K562 (cell line): ENCODE data around the gene SMU1. TPM values are rescaled to one million over a fixed set of nuclear protein-coding genes. Genes with fewer than 3 reads are reported as not detected.
A peak's percentile ranks its signal among the peaks of the same experiment; 100 is the strongest.

Experiments used
- ATAC-seq: fragments of 200-7000 bp; cut with Tn5 transposase; 3 replicates; pipeline ENCODE4 v1.9.1; 2020; ENCODE audit warnings: moderate library complexity
- BruUV-seq: library from RNA; stranded (reverse); fragments of 400-500 nt; replicated peaks from 2 replicates; lab custom pipeline; 2021; lab: Mats Ljungman, UMichigan
- CTCF ChIA-PET: fragments of 300-600 bp; formaldehyde crosslinking; extraction: SDS; loops from one replicate; lab custom pipeline; 2021; ENCODE audit warnings: low intra/inter-chr PET ratio; lab: Yijun Ruan, JAX
- POLR2A ChIA-PET: fragments of 300-600, 350-650 bp; sonication (Branson Sonifier 250); formaldehyde crosslinking; extraction: SDS; loops from one replicate; lab custom pipeline; 2021; ENCODE audit warnings: antibody characterized with exemption, inconsistent platforms; lab: Yijun Ruan, JAX
- DNase-seq, 4 experiments: peaks; one replicate each; pipeline versions ENCODE4 v3.0.0 to v3.0.0-alpha.2; 2011 to 2018; ENCODE audit warnings: low spot score in 3 of 4, mixed read lengths in 3 of 4; ENCODE audit errors: extremely low read depth in 1 of 4
- FAIRE-seq: peaks from 2 replicates; lab custom pipeline; 2011; peaks lifted over from hg19 to GRCh38; lab: Jason Lieb, UNC
- H2AFZ ChIP-seq: 2 replicates; pipeline ENCODE4 v1.6.0; 2011; ENCODE audit warnings: low read depth, low read length, control low read depth, inconsistent platforms
- H3K27ac ChIP-seq: fragments of 200-600 bp; 3 replicates; pipeline ENCODE4 v1.8.0; 2011; ENCODE audit warnings: low read depth, mild to moderate bottlenecking, control low read depth, inconsistent platforms, low read length, moderate library complexity, mixed read lengths; ENCODE audit errors: extremely low read depth
- H3K27me3 ChIP-seq, 2 experiments: fragments of 300-600 bp in 1 of 2; 2 replicates in 1 of 2; 3 replicates in 1 of 2; pipeline versions ENCODE4 v1.6.0 to v1.8.0; 2011; ENCODE audit warnings: inconsistent platforms in 2 of 2, low read length in 2 of 2, mild to moderate bottlenecking in 1 of 2, mixed read lengths in 1 of 2, moderate library complexity in 1 of 2; ENCODE audit not compliant: control insufficient read depth in 2 of 2, insufficient read depth in 2 of 2
- H3K36me3 ChIP-seq: fragments of 300-600 bp; 3 replicates; pipeline ENCODE4 v1.8.0; 2011; ENCODE audit warnings: mild to moderate bottlenecking, low read length, inconsistent platforms; ENCODE audit not compliant: control insufficient read depth, insufficient read depth
- H3K4me1 ChIP-seq, 2 experiments: fragments of 200-600 bp in 1 of 2; replicated peaks in 1 of 2; 2 replicates in 1 of 2; 3 replicates in 1 of 2; pipeline versions ENCODE4 v1.5.1 to v1.8.0; 2011; ENCODE audit warnings: inconsistent platforms in 2 of 2, low read length in 2 of 2, mild to moderate bottlenecking in 1 of 2, mixed read lengths in 1 of 2, moderate library complexity in 1 of 2; ENCODE audit not compliant: control insufficient read depth in 2 of 2, insufficient read depth in 2 of 2
- H3K4me2 ChIP-seq: 2 replicates; pipeline ENCODE4 v1.6.1; 2011; ENCODE audit warnings: low read length, control low read depth, inconsistent platforms, mixed read lengths; ENCODE audit not compliant: insufficient read depth
- H3K4me3 ChIP-seq: fragments of 200-600 bp; sonication (generic), shearing (Covaris generic); 2 replicates; pipeline ENCODE4 v1.5.1; 2016; ENCODE audit warnings: control low read depth, inconsistent platforms
- H3K79me2 ChIP-seq: fragments of 200-600 bp; 3 replicates; pipeline ENCODE4 v1.8.0; 2011; ENCODE audit warnings: low read length, inconsistent platforms; ENCODE audit not compliant: control insufficient read depth, insufficient read depth
- H3K9ac ChIP-seq, 2 experiments: 2 replicates each; pipeline versions ENCODE4 v1.6.0 to v1.6.1; 2011; ENCODE audit warnings: low read depth in 2 of 2, low read length in 2 of 2, control low read depth in 1 of 2, inconsistent platforms in 1 of 2, mild to moderate bottlenecking in 1 of 2, mixed read lengths in 1 of 2; ENCODE audit not compliant: insufficient read depth in 1 of 2
- H3K9me1 ChIP-seq: one replicate; pipeline ENCODE4 v1.6.0; 2011; ENCODE audit warnings: inconsistent platforms, mild to moderate bottlenecking, low read length, moderate library complexity; ENCODE audit not compliant: control insufficient read depth, insufficient read depth
- H3K9me3 ChIP-seq: replicated peaks from 2 replicates; pipeline ENCODE4 v1.5.1; 2011; ENCODE audit warnings: low read depth, low read length, inconsistent platforms; ENCODE audit not compliant: control insufficient read depth, insufficient read depth
- H4K20me1 ChIP-seq: replicated peaks from 2 replicates; pipeline ENCODE4 v1.6.1; 2011; ENCODE audit warnings: low read length, inconsistent platforms, mixed read lengths; ENCODE audit not compliant: control insufficient read depth, insufficient read depth
- MBD1 ChIP-seq: fragments of 250-450 bp; sonication (Bioruptor Pico); IDR thresholded peaks from 2 replicates; pipeline ENCODE4 v1.8.0; 2022; ENCODE audit warnings: inconsistent platforms
- MCM3 ChIP-seq: fragments of 450-650 bp; IDR thresholded peaks from 2 replicates; pipeline ENCODE4 v1.6.1; 2016
- NELFE ChIP-seq: IDR thresholded peaks from 2 replicates; pipeline ENCODE4 v1.6.1; 2011; ENCODE audit warnings: mild to moderate bottlenecking; ENCODE audit not compliant: insufficient read depth, insufficient read length
- NFRKB ChIP-seq: fragments of 450-650 bp; IDR thresholded peaks from 2 replicates; pipeline ENCODE4 v1.6.1; 2016; ENCODE audit warnings: low read depth
- PCBP1 ChIP-seq: fragments of 200-400 bp; formaldehyde crosslinking; IDR thresholded peaks from 2 replicates; pipeline ENCODE4 v1.6.1; 2018; ENCODE audit warnings: mild to moderate bottlenecking, low read depth, low read length; ENCODE audit not compliant: poor library complexity, severe bottlenecking
- TAF15 ChIP-seq: fragments of 200-400 bp; formaldehyde crosslinking; IDR thresholded peaks from 2 replicates; pipeline ENCODE4 v1.6.1; 2017; ENCODE audit warnings: mild to moderate bottlenecking, low read depth, low read length, moderate library complexity
- ZBED1 ChIP-seq: IDR thresholded peaks from 2 replicates; pipeline ENCODE4 v1.6.1; 2014
- ZC3H11A ChIP-seq: IDR thresholded peaks from 2 replicates; pipeline ENCODE4 v1.6.1; 2012; ENCODE audit warnings: low read depth, low read length, improper control_type of control experiment
- ZKSCAN1 ChIP-seq: fragments of 150-350 bp; IDR thresholded peaks from 2 replicates; pipeline ENCODE4 v1.6.1; 2016; ENCODE audit warnings: low read depth, low read length
- ZNF212 ChIP-seq: fragments of 450-650 bp; formaldehyde crosslinking; IDR thresholded peaks from 2 replicates; pipeline ENCODE4 v1.4.0; 2020; ENCODE audit warnings: mild to moderate bottlenecking
- ZNF668 ChIP-seq: fragments of 250-450 bp; sonication (Bioruptor Pico); IDR thresholded peaks from 2 replicates; pipeline ENCODE4 v1.8.0; 2022; ENCODE audit warnings: mild to moderate bottlenecking, inconsistent platforms
- ZZZ3 ChIP-seq: fragments of 450-650 bp; IDR thresholded peaks from 2 replicates; pipeline ENCODE4 v1.6.1; 2016; ENCODE audit warnings: antibody characterized with exemption, mild to moderate bottlenecking, moderate library complexity
- WGBS: fragments of 100-300 bp; shearing (Covaris generic); methylation state at CpG from one replicate; pipeline ENCODE4 v1.1.6; 2016; ENCODE audit warnings: low coverage, mixed read lengths; ENCODE audit not compliant: insufficient coverage; ENCODE audit errors: missing lambda C conversion rate; 5-methylcytosine and 5-hydroxymethylcytosine counted together
- in situ Hi-C: fragments of 300-500 bp; cut with MboI; formaldehyde crosslinking; loops from 4 replicates; pipeline ENCODE4 v1.15.0; 2018; ENCODE audit warnings: inconsistent platforms, mixed read lengths
- intact Hi-C: fragments of 100-400 bp; cut with micrococcal nuclease; formaldehyde crosslinking; loops from 2 replicates; pipeline ENCODE4 v1.14.2; 2022
- polyA plus RNA-seq, 8 experiments: library from polyadenylated mRNA; depleted of rRNA in 4 of 8; stranded (reverse) in 5 of 8; unstranded in 3 of 8; fragments of >200 nt; fragmentation: Nextera tagmentation in 2 of 8; fragmentation: Illumina TruSeq in 1 of 8; extraction: Ambion mirVana in 2 of 8; extraction: Trizol in 1 of 8; gene quantifications; 2 replicates each; pipeline versions ENCODE4 v1.2.1 to v1.2.3, GENCODE V29; 2011 to 2014; ENCODE audit warnings: inconsistent platforms in 1 of 8, missing spikeins in 1 of 8
- total RNA-seq, 7 experiments: library from RNA; depleted of rRNA in 6 of 7; stranded (reverse); fragments of >200 nt in 6 of 7; fragmentation: Illumina TruSeq in 2 of 7; extraction: Trizol in 2 of 7; gene quantifications; 2 replicates each; pipeline versions ENCODE4 v1.2.1 to v1.2.3, GENCODE V29; 2011 to 2021; ENCODE audit warnings: low replicate concordance in 1 of 7
- TF ChIP-seq, protein P1 (sequence below): IDR thresholded peaks from 2 replicates; pipeline ENCODE4 v1.6.1; 2011; ENCODE audit not compliant: insufficient read length; ENCODE audit errors: extremely low read depth
- TF ChIP-seq, protein P2 (sequence below), 2 experiments: fragments of 250-450 bp in 1 of 2; fragments of 450-650 bp in 1 of 2; sonication (Bioruptor Pico) in 1 of 2; IDR thresholded peaks; 2 replicates each; pipeline versions ENCODE4 v1.6.1 to v1.8.0; 2016 to 2021; ENCODE audit warnings: mild to moderate bottlenecking in 2 of 2, moderate library complexity in 2 of 2, missing compliant biosample characterization in 1 of 2, missing genetic modification characterization in 1 of 2
- TF ChIP-seq, protein P3 (sequence below): fragments of 250-450 bp; sonication (Bioruptor Pico); IDR thresholded peaks from 2 replicates; pipeline ENCODE4 v1.5.1; 2021; ENCODE audit warnings: mild to moderate bottlenecking

SMU1 gene
- total and polyA plus RNA-seq, 9 of the 15 experiments (the other 6 are each of a cell fraction or from before 2014, with no cell fraction given), result 13.2 to 33.4 (median 20.7) TPM

- 100% methylated on average over 1 of the region's 1 CpG for WGBS
These were observed 7.5 kb downstream of the SMU1 start for GRCh38 chr9:33068991-33069390.

More at GRCh38 chr9:33068991-33069390, 7.5 kb downstream of the SMU1 start:
- ChIA-PET CTCF (no interaction called here), POLR2A (no interaction called here)
- no peak overlapping the region for H3K4me2 ChIP-seq
- DNase-seq (no peak), FAIRE-seq (no peak), ATAC-seq (no peak)
- H3K4me1 ChIP-seq, result no peaks in the 10 kb centered on the region
- no peaks in the 10 kb centered on the region for H3K9me1 ChIP-seq
- no peaks in the 10 kb centered on the region for H3K9me3 ChIP-seq
- H3K36me3 ChIP-seq, result peaks cover 76% of the 10 kb centered on the region
- TSS peak; percentile 3 for BruUV-seq
- H3K4me3 ChIP-seq, result no peak overlapping the region
- no peak overlapping the region for H3K27ac ChIP-seq
- H3K9ac ChIP-seq, result no peak overlapping the region
- H3K27me3 ChIP-seq, result no peaks in the 10 kb centered on the region
- TF ChIP-seq ZC3H11A, result no peak
- no peak for TF ChIP-seq PCBP1
- TF ChIP-seq ZKSCAN1, result no peak
- TF ChIP-seq, protein P1, sequence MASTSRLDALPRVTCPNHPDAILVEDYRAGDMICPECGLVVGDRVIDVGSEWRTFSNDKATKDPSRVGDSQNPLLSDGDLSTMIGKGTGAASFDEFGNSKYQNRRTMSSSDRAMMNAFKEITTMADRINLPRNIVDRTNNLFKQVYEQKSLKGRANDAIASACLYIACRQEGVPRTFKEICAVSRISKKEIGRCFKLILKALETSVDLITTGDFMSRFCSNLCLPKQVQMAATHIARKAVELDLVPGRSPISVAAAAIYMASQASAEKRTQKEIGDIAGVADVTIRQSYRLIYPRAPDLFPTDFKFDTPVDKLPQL, result no peak
- TF ChIP-seq NELFE, result no peak
- no peak for TF ChIP-seq ZBED1
- no peak for TF ChIP-seq MBD1
- TF ChIP-seq TAF15, result no peak
- no peak for TF ChIP-seq NFRKB
- no peak for TF ChIP-seq MCM3
- TF ChIP-seq ZNF668, result no peak
- no peak for TF ChIP-seq ZNF212 (CRISPR knock-in tag)
- TF ChIP-seq, protein P2, sequence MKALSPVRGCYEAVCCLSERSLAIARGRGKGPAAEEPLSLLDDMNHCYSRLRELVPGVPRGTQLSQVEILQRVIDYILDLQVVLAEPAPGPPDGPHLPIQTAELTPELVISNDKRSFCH (CRISPR knock-in tag; IDR thresholded peaks at IDR 0.05), result no peak
- TF ChIP-seq, protein P2 (tag; IDR thresholded peaks at IDR 0.05), result no peak
- TF ChIP-seq, protein P3, sequence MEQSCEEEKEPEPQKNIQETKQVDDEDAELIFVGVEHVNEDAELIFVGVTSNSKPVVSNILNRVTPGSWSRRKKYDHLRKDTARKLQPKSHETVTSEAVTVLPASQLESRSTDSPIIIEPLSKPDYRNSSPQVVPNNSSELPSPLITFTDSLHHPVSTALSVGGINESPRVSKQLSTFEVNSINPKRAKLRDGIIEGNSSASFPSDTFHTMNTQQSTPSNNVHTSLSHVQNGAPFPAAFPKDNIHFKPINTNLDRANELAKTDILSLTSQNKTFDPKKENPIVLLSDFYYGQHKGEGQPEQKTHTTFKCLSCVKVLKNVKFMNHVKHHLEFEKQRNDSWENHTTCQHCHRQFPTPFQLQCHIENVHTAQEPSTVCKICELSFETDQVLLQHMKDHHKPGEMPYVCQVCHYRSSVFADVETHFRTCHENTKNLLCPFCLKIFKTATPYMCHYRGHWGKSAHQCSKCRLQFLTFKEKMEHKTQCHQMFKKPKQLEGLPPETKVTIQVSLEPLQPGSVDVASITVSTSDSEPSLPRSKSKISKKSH (CRISPR knock-in tag), result no peak
- no peak for TF ChIP-seq ZZZ3
- peaks cover 14% of the 10 kb centered on the region for H3K79me2 ChIP-seq
- in situ Hi-C loops, result no loop called here
- intact Hi-C loops, result no loop called here
- H2AFZ ChIP-seq, result no peak overlapping the region
- no peaks in the 10 kb centered on the region for H4K20me1 ChIP-seq
